NCI-H2196 treated with DMSO at 0.1 percent for 48 hours (cell line): ENCODE measurements around the gene AKR1D1.
"Not testable (repeated sequence)": the region's sequence is repeated elsewhere in the genome, so short reads cannot be mapped to it uniquely, and the experiment has no call there.

ENCODE experiments used
- DNase-seq: peaks from one replicate; lab custom pipeline; 2025; ENCODE audit not compliant: unreplicated experiment; lab: John Stamatoyannopoulos, UW

The AKR1D1 gene

GRCh38 chr7:138072726-138073125, 3.5 kb upstream of the AKR1D1 start:
- no peak for DNase-seq

DNA sequence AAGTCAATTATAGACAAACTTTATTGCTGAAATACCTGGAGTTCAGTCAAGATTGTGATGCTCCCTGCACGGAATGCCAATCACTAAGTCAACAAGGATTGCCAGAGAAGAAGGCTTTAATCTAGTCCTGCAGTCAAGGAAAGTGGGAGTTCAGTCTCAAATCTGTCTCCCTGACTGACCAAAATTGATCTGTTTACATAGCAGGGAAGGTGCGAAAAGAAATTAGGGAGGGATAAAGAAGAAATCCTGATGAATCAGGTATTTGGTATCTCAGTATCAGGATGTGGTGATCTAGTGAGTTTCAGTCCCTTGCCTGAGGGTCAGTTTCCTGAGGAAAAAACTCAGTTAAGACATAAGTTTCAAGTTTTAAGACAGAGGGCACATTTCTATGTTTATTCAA, 2.1 kb upstream of the AKR1D1 start:
- no peak for DNase-seq

DNA sequence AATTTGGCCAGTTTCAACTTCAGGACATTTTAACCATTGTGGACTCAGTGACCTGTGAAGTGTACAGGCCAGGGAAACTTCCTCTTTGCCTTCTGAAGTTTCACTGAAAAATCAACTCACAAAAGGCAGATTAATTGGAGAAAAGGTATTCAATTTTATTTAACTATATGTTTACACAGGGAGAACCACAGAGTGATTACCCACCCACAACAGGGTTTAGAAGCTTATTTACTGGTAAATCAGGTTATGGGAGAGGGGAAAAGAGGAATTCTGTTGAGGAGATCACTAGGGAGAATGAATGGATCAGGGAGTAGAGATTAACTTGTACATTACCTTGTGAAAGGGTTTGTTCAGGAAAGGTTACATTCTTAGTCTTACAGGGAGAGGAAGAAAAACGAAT, 1.7 kb upstream of the AKR1D1 start:
- no peak for DNase-seq

- no peak for DNase-seq
These were observed 909 bp upstream of the AKR1D1 start for GRCh38 chr7:138075350-138075749.

- DNase-seq: not testable (repeated sequence)
These were observed 473 bp upstream of the AKR1D1 start for GRCh38 chr7:138075786-138076185.

DNA sequence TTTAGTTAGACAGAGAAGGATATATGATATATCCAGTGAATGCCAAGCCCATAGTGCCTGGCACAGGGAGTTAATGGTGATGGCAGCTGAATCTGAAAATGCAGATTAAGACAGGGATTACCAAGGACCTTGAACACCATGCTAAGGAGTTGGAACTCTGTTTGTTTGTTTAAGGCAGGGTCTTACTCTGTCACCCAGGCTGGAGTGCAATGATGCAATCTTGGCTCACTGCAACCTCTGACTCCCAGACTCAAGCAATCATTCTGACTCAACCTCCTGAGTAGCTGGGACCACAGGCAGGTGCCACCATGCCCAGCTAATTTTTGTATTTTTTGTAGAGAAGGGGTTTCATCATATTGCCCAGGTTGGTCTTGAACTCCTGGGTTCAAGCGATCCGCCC, 1.6 kb downstream of the AKR1D1 start:
- no peak for DNase-seq

DNA sequence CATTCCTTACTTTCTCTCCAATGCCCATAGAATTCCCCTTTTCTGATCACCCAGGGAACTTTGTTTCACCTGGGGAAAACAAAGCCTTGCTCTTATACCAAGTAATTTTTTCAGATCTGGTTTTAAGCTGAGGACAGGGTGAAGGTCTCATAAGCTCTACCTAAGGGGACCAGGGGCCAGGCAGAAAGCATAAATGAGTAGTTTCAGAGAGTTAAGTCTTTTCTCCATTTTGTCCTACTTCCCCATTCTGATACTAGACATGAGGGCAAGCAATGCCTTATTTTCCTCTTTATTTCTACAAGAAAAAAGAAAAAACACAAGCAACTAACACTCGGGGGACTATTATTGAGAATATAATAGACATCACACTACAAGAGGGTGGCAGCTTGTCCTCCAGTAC, 2.9 kb downstream of the AKR1D1 start:
- no peak for DNase-seq

GRCh38 chr7:138081868-138082267, 5.6 kb downstream of the AKR1D1 start:
- DNase-seq: no peak

- no peak for DNase-seq
These were observed 7.6 kb downstream of the AKR1D1 start for GRCh38 chr7:138083859-138084258.

- DNase-seq: no peak
These were observed 10.5 kb downstream of the AKR1D1 start for GRCh38 chr7:138086563-138087270.

- no peak for DNase-seq
These were observed 13.0 kb downstream of the AKR1D1 start for GRCh38 chr7:138089080-138089901.

DNA sequence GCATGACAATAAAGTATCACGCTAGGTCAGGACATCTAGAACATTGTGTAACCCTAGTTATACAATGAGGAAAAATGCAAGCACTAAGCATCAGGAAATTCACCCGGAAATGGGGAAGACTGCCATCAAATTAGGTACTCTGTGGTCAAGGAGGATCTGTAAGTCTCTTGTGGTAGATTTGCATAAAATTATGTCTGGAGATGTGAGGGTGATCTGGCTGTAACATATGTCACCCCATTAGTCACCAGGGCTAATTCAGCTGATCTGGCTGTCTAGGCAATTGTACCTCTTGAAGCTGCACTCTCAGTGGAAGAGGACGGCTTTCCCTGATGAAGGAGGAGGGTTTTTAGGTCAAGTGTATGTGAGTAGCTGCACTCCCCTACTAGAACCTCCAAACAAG, 14.8 kb downstream of the AKR1D1 start:
- DNase-seq: no peak

DNA sequence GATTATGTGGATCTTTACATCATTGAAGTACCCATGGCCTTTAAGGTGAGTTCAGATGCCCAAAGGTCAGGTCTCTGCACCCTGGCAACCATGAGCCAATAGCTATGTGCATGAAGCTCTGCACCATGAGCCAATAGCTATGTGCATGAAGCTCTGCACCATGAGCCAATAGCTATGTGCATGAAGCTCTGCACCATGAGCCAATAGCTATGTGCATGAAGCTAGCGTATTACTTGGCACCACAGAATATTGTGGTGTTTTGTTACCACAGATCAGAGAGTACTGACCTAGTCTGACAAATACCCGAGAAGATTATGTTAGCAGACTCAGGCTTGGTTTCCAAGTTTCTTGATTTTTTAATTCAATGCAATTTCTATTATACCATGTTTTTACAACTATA, 15.6 kb downstream of the AKR1D1 start:
- DNase-seq: not testable (repeated sequence)

GRCh38 chr7:138092486-138093028, 16.3 kb downstream of the AKR1D1 start:
- DNase-seq: no peak

DNA sequence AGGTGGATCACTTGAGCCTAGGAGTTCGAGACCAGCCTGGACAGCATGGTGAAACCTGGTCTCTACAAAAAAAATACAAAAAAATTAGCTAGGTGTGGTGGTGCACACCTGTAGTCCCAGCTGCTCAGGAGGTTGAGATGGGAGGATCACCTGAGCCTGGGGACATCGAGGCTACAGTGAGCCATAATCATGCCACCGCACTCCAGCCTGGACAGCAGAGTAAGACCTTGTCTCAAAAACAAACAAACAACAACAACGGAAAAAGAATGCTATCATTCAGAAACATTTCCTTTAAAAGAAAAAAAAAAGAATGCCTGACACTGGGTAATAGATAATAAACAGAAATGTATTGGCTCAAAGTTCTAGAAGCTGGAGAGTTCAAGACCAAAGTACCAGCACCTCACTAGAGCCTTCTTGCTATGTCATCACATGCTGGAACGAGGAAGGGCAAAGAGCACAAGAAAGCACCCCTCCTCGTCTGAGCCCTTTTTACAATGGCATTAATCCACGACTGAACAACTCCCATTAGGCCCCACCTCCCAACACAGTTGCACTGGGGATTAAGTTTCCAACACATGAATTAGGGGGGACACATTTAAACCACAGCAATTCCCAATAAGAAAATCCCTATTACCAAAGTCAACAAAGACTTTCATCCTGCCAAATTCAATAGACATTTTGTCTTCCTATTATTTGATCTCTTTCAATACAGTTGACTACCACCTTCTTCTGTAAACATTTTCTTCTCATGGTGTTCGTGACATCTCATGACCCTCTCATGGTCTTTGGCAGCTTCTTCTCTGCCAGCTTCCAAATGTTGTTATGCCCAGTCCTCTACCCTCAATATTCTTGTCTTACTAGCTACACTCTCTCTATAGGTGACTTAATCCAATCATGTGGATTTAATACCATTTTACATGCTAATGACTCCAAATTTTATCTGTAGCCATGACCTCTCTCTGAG, 20.0 kb downstream of the AKR1D1 start:
- no peak for DNase-seq

GRCh38 chr7:138097064-138097741, 20.9 kb downstream of the AKR1D1 start:
- no peak for DNase-seq

DNA sequence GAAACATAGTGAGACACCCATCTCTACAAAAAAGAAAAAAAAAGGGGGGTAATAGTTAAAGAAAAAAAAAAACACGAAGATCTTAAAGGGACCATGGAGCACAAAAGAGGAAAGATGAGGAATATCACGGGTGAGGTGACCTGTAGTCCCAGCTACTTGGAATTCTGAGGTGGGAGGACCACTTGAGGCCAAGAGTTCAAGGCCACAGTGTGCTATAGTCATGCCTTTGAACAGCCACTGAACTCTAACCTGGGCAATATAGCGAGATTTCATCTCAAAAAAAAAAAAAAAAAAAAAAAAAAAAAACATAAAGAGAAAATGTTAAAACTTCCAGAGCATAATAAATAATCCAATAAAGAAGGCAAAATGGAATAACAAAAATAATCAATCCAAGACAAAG, 23.6 kb downstream of the AKR1D1 start:
- no peak for DNase-seq

DNA sequence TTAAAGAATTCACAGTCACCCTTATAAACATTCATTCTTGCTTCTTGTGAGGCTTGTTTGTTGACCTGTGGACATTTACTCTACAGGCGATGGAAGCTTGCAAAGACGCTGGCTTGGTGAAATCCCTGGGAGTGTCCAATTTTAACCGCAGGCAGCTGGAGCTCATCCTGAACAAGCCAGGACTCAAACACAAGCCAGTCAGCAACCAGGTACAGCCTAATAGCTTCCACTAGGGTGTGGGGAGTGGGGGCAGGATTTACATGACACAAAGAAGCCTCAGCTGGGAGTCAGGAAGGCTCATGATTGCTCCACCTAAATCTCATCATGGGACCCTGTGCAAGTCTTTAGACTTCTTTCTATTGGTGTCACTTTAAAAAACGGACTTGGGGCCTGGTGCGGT, 29.0 kb downstream of the AKR1D1 start:
- no peak for DNase-seq

DNA sequence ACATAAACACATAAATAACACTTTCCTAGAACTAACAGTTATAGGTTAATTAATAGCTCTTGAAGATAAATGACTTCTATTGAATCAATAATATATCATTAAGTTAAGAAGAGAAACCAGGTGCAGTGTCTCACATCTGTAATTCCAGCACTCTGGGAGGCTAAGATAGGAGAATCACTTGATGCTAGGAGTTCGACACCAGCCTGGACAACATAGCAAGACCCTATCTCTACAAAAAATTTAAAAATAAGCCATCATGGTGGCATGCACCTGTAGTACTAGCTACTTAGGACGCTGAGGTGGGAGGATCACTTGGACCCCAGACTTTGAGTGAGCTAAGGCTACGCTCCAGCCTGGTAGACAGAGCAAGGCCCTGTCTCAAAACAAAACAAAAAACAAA, 38.8 kb downstream of the AKR1D1 start:
- DNase-seq: no peak

DNA sequence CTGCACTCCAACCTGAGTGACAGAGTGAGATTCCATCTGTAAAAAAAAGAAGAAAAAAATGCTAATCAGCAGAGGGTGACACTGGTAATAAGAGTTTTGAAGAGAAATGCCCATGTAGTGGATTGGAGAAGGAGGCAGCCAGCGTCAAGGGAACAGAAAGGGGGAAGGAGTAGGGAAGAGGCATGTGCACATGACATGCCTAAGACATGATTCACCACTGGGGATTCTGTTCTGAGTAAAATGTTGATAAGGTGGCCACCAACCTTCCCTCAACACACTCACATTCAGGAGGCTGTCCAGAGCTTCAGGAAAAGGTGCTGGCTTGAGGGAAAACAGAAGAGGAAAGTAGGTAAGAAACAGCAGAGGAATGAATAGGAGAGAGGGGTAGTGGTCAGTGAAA, 39.9 kb downstream of the AKR1D1 start:
- no peak for DNase-seq

DNA sequence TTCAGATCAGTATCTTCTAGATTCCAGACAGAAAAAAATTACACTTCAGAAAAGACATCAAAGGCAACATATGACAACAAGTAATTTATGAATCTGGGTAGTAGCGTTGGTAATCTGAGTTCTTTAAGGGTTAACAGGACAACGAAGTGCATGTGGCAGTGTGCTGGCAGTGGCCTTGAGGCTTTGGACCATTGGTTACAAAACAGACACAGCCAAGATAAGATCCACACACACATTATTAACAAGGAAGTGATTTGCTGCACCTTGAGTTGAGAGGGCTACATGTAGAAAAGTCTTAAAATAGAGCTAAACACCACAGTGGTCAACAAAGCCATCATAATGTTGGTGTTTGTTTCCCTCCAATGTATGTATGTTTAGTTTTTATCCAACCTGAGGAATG, 40.6 kb downstream of the AKR1D1 start:
- DNase-seq: no peak
